Caco-2 (cell line): Measurements from ENCODE around the gene FAM237A. TPM values are rescaled to one million over a fixed set of nuclear protein-coding genes. Genes with fewer than 3 reads are reported as not detected.

Source experiments
- BruUV-seq: library from RNA; stranded (reverse); fragments of 400-500 nt; replicated peaks from 2 replicates; lab custom pipeline; 2021; lab: Mats Ljungman, UMichigan
- CTCF ChIA-PET: fragments of 300-600 bp; sonication (Branson Sonifier 250); formaldehyde crosslinking; loops from one replicate; lab custom pipeline; 2022; ENCODE audit warnings: antibody characterized with exemption; lab: Charles Lee
- POLR2A ChIA-PET: fragments of 300-600 bp; sonication (Branson Sonifier 250); formaldehyde crosslinking; loops from one replicate; lab custom pipeline; 2022; ENCODE audit warnings: antibody characterized with exemption; lab: Charles Lee
- DNase-seq, 2 experiments: peaks; one replicate each; pipeline versions ENCODE4 v3.0.0 to v3.0.0-alpha.2; 2020 to 2022
- H3K27me3 ChIP-seq: replicated peaks from 2 replicates; pipeline ENCODE4 v1.6.0; 2011; ENCODE audit warnings: low read length; ENCODE audit not compliant: control insufficient read depth, insufficient read depth
- H3K36me3 ChIP-seq: 2 replicates; pipeline ENCODE4 v1.5.1; 2011; ENCODE audit warnings: low read length; ENCODE audit not compliant: control insufficient read depth, insufficient read depth
- H3K4me1 ChIP-seq: fragments of 250-450 bp; sonication (Bioruptor Pico); 2 replicates; pipeline ENCODE4 v1.5.1; 2020; ENCODE audit warnings: mild to moderate bottlenecking
- H3K4me3 ChIP-seq: 2 replicates; pipeline ENCODE4 v1.5.1; 2011; ENCODE audit warnings: low read depth, mild to moderate bottlenecking, control low read depth, low read length
- H3K9me3 ChIP-seq: fragments of 250-450 bp; sonication (Bioruptor Pico); 2 replicates; pipeline ENCODE4 v1.5.1; 2020; ENCODE audit warnings: mild to moderate bottlenecking, moderate library complexity
- H3K27ac Mint-ChIP-seq: one replicate; pipeline ENCODE4 v1.8.0; 2022; ENCODE audit warnings: mixed read lengths; ENCODE audit not compliant: unreplicated experiment
- H3K27me3 Mint-ChIP-seq: one replicate; pipeline ENCODE4 v1.8.0; 2022; ENCODE audit warnings: mixed read lengths; ENCODE audit not compliant: insufficient read depth, unreplicated experiment
- H3K36me3 Mint-ChIP-seq: one replicate; pipeline ENCODE4 v1.8.0; 2022; ENCODE audit warnings: mild to moderate bottlenecking, mixed read lengths; ENCODE audit not compliant: insufficient read depth, unreplicated experiment
- H3K4me1 Mint-ChIP-seq: one replicate; pipeline ENCODE4 v1.8.0; 2022; ENCODE audit warnings: low read depth, mixed read lengths; ENCODE audit not compliant: unreplicated experiment
- H3K4me3 Mint-ChIP-seq: one replicate; pipeline ENCODE4 v1.8.0; 2022; ENCODE audit warnings: mild to moderate bottlenecking, moderate library complexity, mixed read lengths; ENCODE audit not compliant: unreplicated experiment
- H3K9me3 Mint-ChIP-seq: one replicate; pipeline ENCODE4 v1.8.0; 2022; ENCODE audit warnings: mixed read lengths; ENCODE audit not compliant: unreplicated experiment
- CTCF ChIP-seq, 2 experiments: fragments of 200-600 bp in 1 of 2; IDR thresholded peaks; 1 replicate in 1 of 2; 2 replicates in 1 of 2; pipeline versions ENCODE4 v1.5.1 to v1.8.0; 2011 to 2022; ENCODE audit warnings: antibody characterized with exemption in 1 of 2, control low read depth in 1 of 2, inconsistent platforms in 1 of 2, low read depth in 1 of 2, low read length in 1 of 2, mild to moderate bottlenecking in 1 of 2, moderate library complexity in 1 of 2; ENCODE audit not compliant: insufficient read depth in 1 of 2, severe bottlenecking in 1 of 2, unreplicated experiment in 1 of 2
- intact Hi-C: fragments of 100-400 bp; cut with micrococcal nuclease; formaldehyde crosslinking; loops from one replicate; pipeline ENCODE4 v1.10.0; 2022; ENCODE audit not compliant: unreplicated experiment
- total RNA-seq: library from RNA; stranded (reverse); gene quantifications from 2 replicates; pipeline ENCODE4 v1.2.3, GENCODE V29; 2022

Gene FAM237A
- total RNA-seq, 1 experiment from 2014 or later, result not detected

GRCh38 chr2:206619011-206619410, 23.3 kb upstream of the FAM237A start:
- Mint-ChIP-seq H3K27ac (no peak overlapping the region), H3K27me3 (no peaks in the 10 kb centered on the region), H3K9me3 (no peaks in the 10 kb centered on the region), H3K4me3 (no peak overlapping the region), H3K36me3 (no peaks in the 10 kb centered on the region), H3K4me1 (peaks cover 9% of the 10 kb centered on the region)
- Histone ChIP-seq H3K36me3 (no peaks in the 10 kb centered on the region), H3K4me1 (0 out of 2 replicates have a peak, but pooled peaks cover 9% of the 10 kb centered on the region), H3K4me3 (no peak overlapping the region), H3K27me3 (no peaks in the 10 kb centered on the region), H3K9me3 (no peaks in the 10 kb centered on the region)
- no peak for TF ChIP-seq CTCF (IDR thresholded peaks at IDR 0.05; ENCODE audit: insufficient read depth in 1 of 2, low read depth in 1 of 2, low read length in 1 of 2, severe bottlenecking in 1 of 2, unreplicated experiment in 1 of 2)
- CTCF ChIA-PET, result no interaction called here
- POLR2A ChIA-PET, result no interaction called here
- no peak for DNase-seq
- BruUV-seq, result no TSS peak
- intact Hi-C loops, result no loop called here

- CTCF ChIA-PET, result no interaction called here
- H3K4me1 ChIP-seq, result no peaks in the 10 kb centered on the region
- no peaks in the 10 kb centered on the region for H3K36me3 ChIP-seq
- Mint-ChIP-seq H3K4me1 (no peaks in the 10 kb centered on the region), H3K27ac (no peak overlapping the region), H3K36me3 (no peaks in the 10 kb centered on the region), H3K4me3 (no peak overlapping the region), H3K27me3 (peaks cover 18% of the 10 kb centered on the region), H3K9me3 (no peaks in the 10 kb centered on the region)
- POLR2A ChIA-PET, result no interaction called here
- H3K4me3 ChIP-seq, result no peak overlapping the region
- TF ChIP-seq CTCF (IDR thresholded peaks at IDR 0.05; ENCODE audit: insufficient read depth in 1 of 2, low read depth in 1 of 2, low read length in 1 of 2, severe bottlenecking in 1 of 2, unreplicated experiment in 1 of 2), result no peak
- no peaks in the 10 kb centered on the region for H3K9me3 ChIP-seq
- intact Hi-C loops, result no loop called here
- no peak for DNase-seq
- no TSS peak for BruUV-seq
- H3K27me3 ChIP-seq, result peaks cover 1% of the 10 kb centered on the region; the same call in 1 of the 2 replicates
These were observed 16.2 kb upstream of the FAM237A start for GRCh38 chr2:206626108-206626507.

- H3K9me3 ChIP-seq, result no peaks in the 10 kb centered on the region
- intact Hi-C loops, result no loop called here
- no peaks in the 10 kb centered on the region for H3K36me3 ChIP-seq
- CTCF ChIA-PET, result no interaction called here
- H3K4me3 ChIP-seq, result no peak overlapping the region
- POLR2A ChIA-PET, result no interaction called here
- no peaks in the 10 kb centered on the region for H3K4me1 Mint-ChIP-seq
- H3K27me3 Mint-ChIP-seq, result peaks cover 18% of the 10 kb centered on the region
- BruUV-seq, result no TSS peak
- H3K9me3 Mint-ChIP-seq, result no peaks in the 10 kb centered on the region
- no peaks in the 10 kb centered on the region for H3K36me3 Mint-ChIP-seq
- H3K4me1 ChIP-seq, result no peaks in the 10 kb centered on the region
- no peak overlapping the region for H3K4me3 Mint-ChIP-seq
- H3K27me3 ChIP-seq, result peaks cover 1% of the 10 kb centered on the region; the same call in 1 of the 2 replicates
- no peak for TF ChIP-seq CTCF (IDR thresholded peaks at IDR 0.05; ENCODE audit: insufficient read depth in 1 of 2, low read depth in 1 of 2, low read length in 1 of 2, severe bottlenecking in 1 of 2, unreplicated experiment in 1 of 2)
- DNase-seq, result no peak
- no peak overlapping the region for H3K27ac Mint-ChIP-seq
These were observed 14.7 kb upstream of the FAM237A start for GRCh38 chr2:206627632-206628031.
